ENCODE measurements around the gene RGPD8. TPM values are rescaled to one million over a fixed set of nuclear protein-coding genes. Genes with fewer than 3 reads are reported as not detected.

The RGPD8 gene
- total RNA-seq, 1 donor from 2014 or later, result 4.8 TPM

GRCh38 chr2:112345030-112346027, 88.1 kb downstream of the RGPD8 start:
- intact Hi-C loops (cut with DNase I), result no loop called here
- ATAC-seq, result no peak
- DNase-seq (ENCODE audit: missing footprints), result no peak

GRCh38 chr2:112343827-112344585, 89.4 kb downstream of the RGPD8 start:
- intact Hi-C loops (cut with DNase I), result no loop called here
- DNase-seq (ENCODE audit: missing footprints) (no peak), ATAC-seq (peak; percentile 56)

GRCh38 chr2:112342067-112342550, 91.3 kb downstream of the RGPD8 start:
- no peak for DNase-seq (ENCODE audit: missing footprints)
- ATAC-seq, result no peak
- intact Hi-C loops (cut with DNase I), result no loop called here

GRCh38 chr2:112340475-112341267, 92.8 kb downstream of the RGPD8 start:
- DNase-seq (ENCODE audit: missing footprints) (no peak), ATAC-seq (no peak)
- intact Hi-C loops (cut with DNase I), result no loop called here

- intact Hi-C loops (cut with DNase I), result no loop called here
- ATAC-seq, result no peak
- no peak for DNase-seq (ENCODE audit: missing footprints)
Measured at GRCh38 chr2:112339986-112340385, 93.5 kb downstream of the RGPD8 start.

- DNase-seq (ENCODE audit: missing footprints) (no peak), ATAC-seq (no peak)
- intact Hi-C loops (cut with DNase I), result no loop called here
Measured at GRCh38 chr2:112335600-112335999, 97.8 kb downstream of the RGPD8 start.

GRCh38 chr2:112332123-112332696, 101.2 kb downstream of the RGPD8 start:
- DNase-seq (ENCODE audit: missing footprints), result no peak
- intact Hi-C loops (cut with DNase I), result no loop called here
- ATAC-seq, result no peak

- DNase-seq (ENCODE audit: missing footprints), result no peak
- intact Hi-C loops (cut with DNase I), result no loop called here
Measured at GRCh38 chr2:112322919-112323318, 110.5 kb downstream of the RGPD8 start.

GRCh38 chr2:112321375-112322320, 111.8 kb downstream of the RGPD8 start:
- intact Hi-C loops (cut with DNase I), result no loop called here
- ATAC-seq (no peak), DNase-seq (ENCODE audit: missing footprints) (no peak)

More at GRCh38 chr2:112322919-112323318, 110.5 kb downstream of the RGPD8 start:
- no peak for ATAC-seq

Other genes with a start within 250 kb of the RGPD8 start
- gene ZC3H8, start 178.6 kb downstream of the RGPD8 start, total RNA-seq, result 10.6 TPM
- gene ZC3H6, start 158.0 kb downstream of the RGPD8 start, total RNA-seq, result 16.1 TPM
- gene TTL, start 48.5 kb upstream of the RGPD8 start, total RNA-seq, result 52.0 TPM
- gene POLR1B, start 108.8 kb upstream of the RGPD8 start, total RNA-seq, result 9.7 TPM
- 20.8 TPM for gene CHCHD5, start 151.0 kb upstream of the RGPD8 start, total RNA-seq
- gene SLC20A1, start 212.3 kb upstream of the RGPD8 start, total RNA-seq, result 10.2 TPM